ENCODE measurements around the gene GNAO1.

GNAO1 gene

GRCh38 chr16:56401482-56401881, 210.2 kb downstream of the GNAO1 start:
- DNase-seq (ENCODE audit: low spot score) = peak; percentile 31

- no peak for DNase-seq (ENCODE audit: low spot score)
Measured at GRCh38 chr16:56405977-56406672, 214.8 kb downstream of the GNAO1 start.
